ENCODE results near the gene DOP1B.

Gene DOP1B

DNA sequence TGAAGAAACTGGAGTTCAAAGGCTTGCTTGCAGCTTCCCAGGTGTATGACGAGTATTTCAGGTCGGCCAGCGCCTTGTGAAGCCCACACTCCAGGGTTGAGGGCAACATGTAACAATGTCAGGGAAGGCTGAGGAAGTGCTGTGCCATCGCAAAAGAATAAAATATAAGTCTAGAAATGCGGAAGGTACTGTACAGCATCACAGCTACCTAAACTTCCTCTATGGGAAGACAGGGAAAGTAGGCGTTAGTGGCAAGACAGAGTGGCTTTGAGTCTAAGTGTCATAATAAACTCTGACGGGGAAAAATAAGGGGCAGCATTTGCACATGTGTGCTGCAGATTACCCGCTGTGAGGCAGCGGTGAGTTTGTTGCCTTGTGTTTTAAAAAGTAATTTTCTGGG lies 28.9 kb downstream of the DOP1B start:
- no peak for DNase-seq
- H3K4me3 ChIP-seq (ENCODE audit: low read depth, low read length): no peak overlapping the region
- H3K4me1 ChIP-seq: no peaks in the 10 kb centered on the region
- no peaks in the 10 kb centered on the region for H3K9me3 ChIP-seq
- no peaks in the 10 kb centered on the region for H3K36me3 ChIP-seq
- TF ChIP-seq, protein P1, sequence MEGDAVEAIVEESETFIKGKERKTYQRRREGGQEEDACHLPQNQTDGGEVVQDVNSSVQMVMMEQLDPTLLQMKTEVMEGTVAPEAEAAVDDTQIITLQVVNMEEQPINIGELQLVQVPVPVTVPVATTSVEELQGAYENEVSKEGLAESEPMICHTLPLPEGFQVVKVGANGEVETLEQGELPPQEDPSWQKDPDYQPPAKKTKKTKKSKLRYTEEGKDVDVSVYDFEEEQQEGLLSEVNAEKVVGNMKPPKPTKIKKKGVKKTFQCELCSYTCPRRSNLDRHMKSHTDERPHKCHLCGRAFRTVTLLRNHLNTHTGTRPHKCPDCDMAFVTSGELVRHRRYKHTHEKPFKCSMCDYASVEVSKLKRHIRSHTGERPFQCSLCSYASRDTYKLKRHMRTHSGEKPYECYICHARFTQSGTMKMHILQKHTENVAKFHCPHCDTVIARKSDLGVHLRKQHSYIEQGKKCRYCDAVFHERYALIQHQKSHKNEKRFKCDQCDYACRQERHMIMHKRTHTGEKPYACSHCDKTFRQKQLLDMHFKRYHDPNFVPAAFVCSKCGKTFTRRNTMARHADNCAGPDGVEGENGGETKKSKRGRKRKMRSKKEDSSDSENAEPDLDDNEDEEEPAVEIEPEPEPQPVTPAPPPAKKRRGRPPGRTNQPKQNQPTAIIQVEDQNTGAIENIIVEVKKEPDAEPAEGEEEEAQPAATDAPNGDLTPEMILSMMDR (IDR thresholded peaks at IDR 0.05; ENCODE audit: low read depth, low read length): no peak
- no peaks in the 10 kb centered on the region for H3K27me3 ChIP-seq

DNA sequence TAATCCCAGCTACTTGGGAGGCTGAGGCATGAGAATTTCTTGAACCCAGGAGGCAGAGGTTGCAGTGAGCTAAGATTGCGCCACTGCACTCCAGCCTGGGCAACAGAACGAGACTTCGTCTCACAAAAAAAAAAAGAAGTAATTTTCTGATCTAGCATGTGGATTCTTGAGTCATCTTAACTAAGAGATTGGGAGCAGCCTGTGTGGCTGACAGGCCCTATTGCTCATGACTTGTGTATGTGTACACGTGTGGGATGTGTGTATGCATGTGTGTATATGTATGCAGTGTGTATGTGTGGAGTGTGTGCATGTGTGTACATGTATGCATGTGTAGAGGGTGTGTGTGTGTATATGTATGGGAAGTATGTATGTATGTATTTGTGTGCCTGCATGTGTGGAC lies 29.5 kb downstream of the DOP1B start:
- Histone ChIP-seq H3K27me3 (no peaks in the 10 kb centered on the region), H3K36me3 (no peaks in the 10 kb centered on the region)

DNA sequence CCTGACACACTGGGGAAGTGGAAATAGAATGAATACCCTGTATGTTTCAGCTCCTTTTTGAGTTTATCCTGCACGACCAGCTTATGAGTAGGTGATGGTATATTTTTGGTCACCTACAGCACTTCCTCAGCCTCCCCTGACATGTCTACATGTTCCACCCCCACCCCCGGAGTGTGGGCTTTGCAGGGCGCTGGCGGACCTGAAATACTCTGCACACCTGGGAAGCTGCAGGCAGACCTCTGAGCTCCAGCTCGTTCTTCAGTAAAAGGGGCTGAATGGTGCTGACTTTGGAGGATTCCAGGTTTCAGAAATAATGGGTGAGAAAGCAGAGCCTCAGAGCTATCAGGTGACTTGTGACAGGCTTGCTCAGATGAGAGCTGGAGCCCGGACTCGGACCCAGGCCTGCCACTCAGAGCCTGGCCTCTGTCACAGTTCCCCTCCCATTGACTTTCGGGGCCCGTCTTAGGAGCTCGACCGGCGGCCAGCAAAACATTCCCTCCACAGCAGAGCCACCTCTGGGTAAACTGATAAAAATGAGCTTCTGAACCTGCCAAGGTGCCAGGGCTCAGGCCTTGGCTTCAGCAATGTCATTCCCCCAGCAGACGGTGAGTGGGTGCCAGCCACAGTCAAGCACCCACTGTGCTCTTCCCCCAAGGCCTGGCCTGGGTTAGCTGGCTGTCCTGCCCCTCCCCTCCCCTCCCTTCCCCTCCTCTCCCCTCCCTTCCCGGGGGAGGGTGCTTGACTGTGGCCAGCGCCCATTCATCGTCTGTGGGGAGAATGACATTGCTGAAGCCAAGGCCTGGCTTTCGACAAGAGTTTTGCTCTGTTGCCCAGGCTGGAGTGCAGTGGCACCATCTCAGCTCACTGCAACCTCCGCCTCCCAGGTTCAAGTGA lies 30.1 kb downstream of the DOP1B start:
- no peaks in the 10 kb centered on the region for H3K36me3 ChIP-seq
- TF ChIP-seq, protein P1 (IDR thresholded peaks at IDR 0.05; ENCODE audit: low read depth, low read length): no peak
- no peaks in the 10 kb centered on the region for H3K9me3 ChIP-seq
- no peaks in the 10 kb centered on the region for H3K4me1 ChIP-seq
- no peak overlapping the region for H3K4me3 ChIP-seq (ENCODE audit: low read depth, low read length)
- DNase-seq: no peak
- H3K27me3 ChIP-seq: no peaks in the 10 kb centered on the region

More for the DNA sequence above, 29.5 kb downstream of the DOP1B start:
- H3K4me1 ChIP-seq: no peaks in the 10 kb centered on the region
- no peaks in the 10 kb centered on the region for H3K9me3 ChIP-seq
- no peak overlapping the region for H3K4me3 ChIP-seq (ENCODE audit: low read depth, low read length)
- DNase-seq: no peak
- TF ChIP-seq, protein P1 (IDR thresholded peaks at IDR 0.05; ENCODE audit: low read depth, low read length): no peak

DNA sequence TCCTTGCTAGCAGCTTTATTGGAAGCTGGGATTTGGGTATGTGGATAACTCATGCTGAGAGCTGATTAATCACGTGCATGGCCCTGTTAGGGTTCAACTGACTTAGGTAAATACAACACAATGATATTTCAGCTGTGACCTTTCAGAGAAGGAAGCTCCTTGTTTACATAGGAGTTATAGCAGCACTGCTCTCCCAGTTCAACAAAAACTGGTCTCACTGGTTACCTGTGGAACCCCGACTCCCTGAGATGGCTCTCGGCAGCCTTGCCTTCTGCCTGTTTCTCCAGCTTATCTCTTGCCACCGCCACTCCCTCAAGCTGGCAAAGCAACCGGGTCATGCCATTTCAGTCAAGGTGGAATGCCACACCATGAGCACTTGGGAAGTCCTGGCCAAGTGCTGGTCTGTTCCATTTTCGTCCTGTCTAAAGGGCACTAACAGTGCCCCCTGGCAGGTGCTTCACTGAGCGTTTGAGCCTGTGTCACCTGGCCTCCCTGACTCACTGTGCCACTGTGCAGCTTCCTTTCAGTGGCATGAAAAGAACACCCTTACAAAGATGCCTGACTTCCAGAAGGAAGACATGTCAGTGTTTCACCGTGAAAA lies 31.6 kb downstream of the DOP1B start:
- TF ChIP-seq, protein P1 (IDR thresholded peaks at IDR 0.05; ENCODE audit: low read depth, low read length): no peak
- no peak overlapping the region for H3K4me3 ChIP-seq (ENCODE audit: low read depth, low read length)
- DNase-seq: no peak

DNA sequence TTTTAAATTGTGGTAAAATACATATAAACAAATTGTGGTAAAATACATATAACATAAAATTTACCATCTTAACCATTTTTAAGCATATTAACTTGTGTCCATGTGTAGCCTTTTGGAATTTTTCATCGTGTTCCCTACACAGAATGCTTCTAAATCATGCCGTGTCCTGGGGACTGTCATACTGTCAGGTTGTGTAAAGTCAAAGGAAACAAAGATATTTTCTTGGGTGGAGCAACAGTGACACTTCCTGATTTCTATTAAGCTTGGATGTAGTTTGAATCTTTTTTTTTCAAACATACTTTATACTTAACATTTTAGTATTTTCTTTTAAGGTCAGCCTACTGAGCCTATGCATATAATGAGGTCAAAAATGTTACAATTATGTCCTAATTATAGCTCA lies 32.3 kb downstream of the DOP1B start:
- no peaks in the 10 kb centered on the region for H3K27me3 ChIP-seq
- no peaks in the 10 kb centered on the region for H3K36me3 ChIP-seq
- DNase-seq: no peak
- no peak overlapping the region for H3K4me3 ChIP-seq (ENCODE audit: low read depth, low read length)
- H3K9me3 ChIP-seq: no peaks in the 10 kb centered on the region
- TF ChIP-seq, protein P1 (IDR thresholded peaks at IDR 0.05; ENCODE audit: low read depth, low read length): no peak
- no peaks in the 10 kb centered on the region for H3K4me1 ChIP-seq

More for the DNA sequence above, 31.6 kb downstream of the DOP1B start:
- H3K27me3 ChIP-seq: no peaks in the 10 kb centered on the region
- no peaks in the 10 kb centered on the region for H3K9me3 ChIP-seq
- H3K4me1 ChIP-seq: no peaks in the 10 kb centered on the region
- H3K36me3 ChIP-seq: no peaks in the 10 kb centered on the region

DNA sequence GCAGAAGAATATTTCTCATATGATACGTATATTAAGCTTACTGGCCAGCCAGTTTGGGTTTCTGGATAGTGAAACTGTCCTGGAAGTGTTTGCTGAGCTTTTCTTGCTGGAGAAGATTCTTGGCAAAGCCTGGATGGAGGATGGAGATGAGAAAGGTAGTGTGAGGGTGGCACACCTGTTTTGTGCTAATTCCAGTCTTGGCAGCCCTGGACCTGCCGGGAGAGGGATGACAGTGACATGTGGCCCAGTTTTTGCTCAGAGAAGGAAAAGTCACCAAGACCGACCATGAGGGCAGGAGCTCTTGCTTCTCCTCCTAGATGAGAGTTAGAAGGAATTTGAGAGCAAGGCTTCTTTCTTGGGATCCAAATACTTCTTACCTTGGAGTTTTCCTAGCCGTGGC lies 34.1 kb downstream of the DOP1B start:
- no peaks in the 10 kb centered on the region for H3K4me1 ChIP-seq
- no peak overlapping the region for H3K4me3 ChIP-seq (ENCODE audit: low read depth, low read length)
- TF ChIP-seq, protein P1 (IDR thresholded peaks at IDR 0.05; ENCODE audit: low read depth, low read length): no peak
- no peak for DNase-seq
- no peaks in the 10 kb centered on the region for H3K27me3 ChIP-seq
- no peaks in the 10 kb centered on the region for H3K36me3 ChIP-seq
- no peaks in the 10 kb centered on the region for H3K9me3 ChIP-seq
